IPS-NIHi11 (cell line): Measurements from ENCODE around the gene CHL1.
"Not testable (repeated sequence)": the region's sequence is repeated elsewhere in the genome, so short reads cannot be mapped to it uniquely, and the experiment has no call there.

Experiments
- DNase-seq: peaks from one replicate; pipeline ENCODE4 v3.0.0; 2012; ENCODE audit warnings: mixed read lengths, low spot score

The CHL1 gene

DNA sequence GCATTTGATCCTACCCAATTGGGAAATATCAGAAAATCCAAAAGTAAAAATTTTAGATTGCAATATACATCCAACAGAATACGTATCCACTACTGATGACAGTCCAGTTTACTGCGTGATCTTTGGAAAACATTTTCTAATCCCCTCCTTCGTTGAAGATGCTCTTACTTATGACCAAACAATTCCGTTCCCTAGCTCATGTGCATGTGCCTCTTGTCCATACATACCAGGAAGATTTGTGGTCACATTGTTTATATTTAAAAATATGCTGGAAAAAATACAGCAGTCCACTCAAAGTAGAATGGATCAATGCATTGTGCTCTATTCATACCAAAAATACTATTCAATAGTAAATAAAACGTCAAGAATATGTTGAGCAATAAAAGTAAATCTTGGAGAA, 135.3 kb downstream of the CHL1 start:
- DNase-seq: no peak

GRCh38 chr3:332701-333100, 136.1 kb downstream of the CHL1 start:
- no peak for DNase-seq

DNA sequence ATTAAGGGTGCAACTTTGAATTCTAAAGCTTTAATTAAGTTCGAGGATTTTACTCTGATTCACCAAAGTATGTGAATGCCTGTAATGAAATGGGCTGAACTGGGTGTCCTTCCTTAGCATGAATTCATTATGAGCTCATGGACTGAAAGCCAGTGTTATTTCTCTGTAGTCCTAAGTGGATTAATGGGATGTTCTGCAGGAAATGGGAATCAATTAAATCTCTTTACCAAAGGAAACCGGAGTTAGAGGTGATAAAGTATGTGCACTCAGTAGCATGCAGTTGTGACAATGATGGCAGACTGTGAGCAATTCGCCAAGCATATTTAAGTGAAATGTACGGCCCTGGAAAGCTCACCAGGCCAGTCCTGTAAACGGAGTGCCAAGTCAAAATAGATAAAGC, 138.7 kb downstream of the CHL1 start:
- no peak for DNase-seq

DNA sequence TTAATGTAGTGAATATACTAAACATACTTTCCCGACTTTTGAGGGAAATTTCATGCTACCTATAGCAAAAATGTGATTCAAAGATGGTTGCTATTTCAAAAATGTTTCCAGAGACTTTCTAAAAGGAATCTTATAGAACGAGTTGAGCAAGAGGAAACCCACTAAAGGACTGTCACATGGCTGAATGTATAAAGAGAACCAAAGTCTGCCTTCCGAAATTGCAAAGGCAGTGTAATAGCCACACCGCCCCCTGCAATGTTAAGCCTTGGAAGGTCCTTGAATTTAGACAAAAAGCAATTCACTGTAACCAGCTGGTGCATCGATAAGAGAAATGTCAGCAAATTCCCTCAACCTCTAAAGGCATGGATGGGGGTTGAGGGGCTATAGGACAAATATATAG, 142.8 kb downstream of the CHL1 start:
- no peak for DNase-seq

DNA sequence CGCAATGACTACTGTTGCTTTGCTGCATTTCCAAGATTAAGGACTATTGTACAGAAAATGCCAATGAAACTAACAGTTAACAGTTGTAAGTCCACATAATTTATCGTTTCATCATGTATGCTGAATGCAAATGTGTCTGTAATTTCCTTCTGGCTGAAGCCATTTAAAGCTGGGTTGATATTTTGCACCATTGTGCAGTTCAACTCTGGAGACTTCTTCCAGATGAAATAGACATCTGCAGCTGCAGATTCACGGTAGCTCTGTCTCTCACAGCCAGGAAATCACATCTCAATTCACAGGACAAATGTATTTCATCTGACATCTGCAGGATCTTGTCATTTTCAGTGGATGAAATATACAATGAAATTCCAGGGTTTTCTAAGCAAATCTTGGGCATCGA, 145.4 kb downstream of the CHL1 start:
- no peak for DNase-seq

DNA sequence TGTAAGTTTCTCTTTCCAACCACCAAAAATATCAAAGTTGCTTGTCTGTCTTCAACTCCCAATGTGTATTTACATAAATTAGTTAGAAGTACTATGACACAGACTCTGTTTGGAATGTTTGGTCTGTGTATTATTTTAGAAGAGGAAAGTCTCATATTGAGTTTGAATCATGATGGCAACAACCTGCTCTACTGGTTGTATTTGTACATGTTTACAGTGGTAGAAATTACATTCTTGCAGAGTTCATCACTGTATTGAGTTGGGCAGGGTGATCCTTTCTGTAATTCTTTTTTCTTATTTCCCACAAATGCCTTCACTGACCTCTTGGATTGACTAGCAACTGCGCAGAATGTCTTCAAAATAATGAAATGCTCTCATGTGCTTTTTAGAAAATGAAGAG, 149.6 kb downstream of the CHL1 start:
- DNase-seq: no peak

DNA sequence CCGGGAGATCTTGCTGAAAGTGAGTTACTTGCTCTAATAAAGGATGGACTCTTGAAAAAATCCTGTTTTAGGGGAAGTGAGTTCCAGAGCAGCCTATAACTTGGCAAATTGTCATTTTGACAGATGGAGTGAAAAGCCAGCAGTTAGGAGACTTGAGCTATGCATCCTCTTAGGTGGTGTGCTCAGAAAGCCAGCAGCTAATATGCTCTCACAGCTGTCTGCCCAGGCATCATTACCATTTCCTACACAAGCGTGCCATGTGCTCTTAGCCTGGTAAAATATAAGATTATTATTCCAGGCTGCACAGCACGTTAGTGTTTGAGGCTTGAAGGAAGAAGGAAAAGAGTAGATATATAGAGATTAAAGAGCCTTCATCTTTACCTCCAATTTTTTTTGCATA, 151.0 kb downstream of the CHL1 start:
- no peak for DNase-seq

- no peak for DNase-seq
Measured at GRCh38 chr3:350871-351371, 154.4 kb downstream of the CHL1 start.

DNA sequence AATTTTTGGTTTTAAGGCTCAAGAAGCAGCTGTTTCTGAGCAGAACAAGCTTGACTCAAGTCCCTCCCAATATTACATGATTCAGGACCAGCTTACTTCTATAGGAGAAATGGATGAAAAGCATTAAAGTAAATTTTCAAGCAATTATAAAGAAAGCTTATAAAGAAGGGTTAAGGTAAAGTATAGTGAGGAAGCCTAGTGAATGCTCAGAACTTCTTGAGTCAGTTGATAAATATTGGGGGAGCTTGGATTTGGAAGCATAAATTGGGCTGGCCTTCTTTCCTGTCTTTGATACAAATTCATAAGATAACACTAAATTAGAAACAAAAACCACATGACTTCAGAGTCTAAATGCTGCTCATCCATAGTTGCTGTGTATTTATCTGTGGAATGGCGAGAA, 156.0 kb downstream of the CHL1 start:
- no peak for DNase-seq

- DNase-seq: no peak
Measured at GRCh38 chr3:353191-353739, 156.7 kb downstream of the CHL1 start.

DNA sequence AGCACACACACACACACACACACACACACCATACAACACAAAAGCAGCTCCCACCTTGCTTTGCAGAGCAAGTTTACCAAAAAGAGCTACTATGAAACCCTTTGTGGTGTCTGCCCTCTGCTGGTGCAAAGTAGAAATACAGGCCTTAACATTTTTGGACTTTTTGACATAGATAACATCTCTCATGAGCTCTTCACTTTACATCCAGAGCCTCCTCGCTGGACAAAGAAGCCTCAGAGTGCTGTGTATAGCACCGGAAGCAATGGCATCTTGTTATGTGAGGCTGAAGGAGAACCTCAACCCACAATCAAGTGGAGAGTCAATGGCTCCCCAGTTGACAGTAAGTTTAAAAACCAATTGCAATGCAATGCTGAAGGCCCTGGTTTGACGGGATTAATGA, 157.9 kb downstream of the CHL1 start:
- DNase-seq: peak; percentile 9

DNA sequence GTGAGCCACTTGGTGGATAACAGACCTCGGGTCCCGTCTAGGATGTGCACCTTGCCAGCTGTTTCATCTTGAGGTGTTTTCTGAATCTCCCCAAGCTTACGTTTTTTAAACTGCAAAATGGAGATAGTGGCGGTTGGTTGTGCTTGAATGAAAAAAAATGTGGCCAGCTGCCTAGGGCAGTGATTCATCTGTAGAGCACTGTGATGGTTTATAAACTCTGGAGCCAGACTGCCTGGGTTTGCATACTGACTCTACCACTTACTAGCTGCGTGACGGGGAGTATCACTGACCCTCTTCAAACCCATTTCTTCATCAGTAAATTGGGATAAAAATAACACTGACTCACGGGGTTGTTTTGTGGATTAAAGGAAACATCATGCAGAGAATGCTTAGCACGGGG, 159.1 kb downstream of the CHL1 start:
- DNase-seq: no peak

- no peak for DNase-seq
Measured at GRCh38 chr3:356952-357351, 160.4 kb downstream of the CHL1 start.

DNA sequence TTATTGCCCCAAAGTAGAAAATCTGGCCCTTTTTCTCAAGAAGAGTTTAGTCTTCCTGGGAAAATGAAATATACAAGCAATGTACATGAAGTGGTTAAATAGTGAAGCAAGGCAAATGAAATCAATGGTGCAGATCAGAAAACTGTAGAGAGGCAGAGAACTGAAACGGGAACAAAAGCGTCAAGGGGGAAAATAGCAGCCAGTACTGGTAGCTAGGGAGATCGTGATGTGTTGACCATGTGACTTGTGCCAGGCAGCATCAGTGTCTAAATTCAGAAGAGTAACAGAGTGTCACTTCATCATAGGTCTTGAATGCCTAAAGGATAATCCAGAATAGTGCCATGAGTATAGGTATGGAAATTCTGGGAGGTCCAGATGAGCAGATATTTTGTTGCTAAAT, 163.1 kb downstream of the CHL1 start:
- DNase-seq: no peak

- DNase-seq: no peak
Measured at GRCh38 chr3:362681-363338, 166.2 kb downstream of the CHL1 start.

- no peak for DNase-seq
Measured at GRCh38 chr3:364287-364686, 167.7 kb downstream of the CHL1 start.

GRCh38 chr3:365268-365667, 168.7 kb downstream of the CHL1 start:
- no peak for DNase-seq

- DNase-seq: not testable (repeated sequence)
Measured at GRCh38 chr3:366253-366652, 169.7 kb downstream of the CHL1 start.

- no peak for DNase-seq
Measured at GRCh38 chr3:373193-373779, 176.7 kb downstream of the CHL1 start.

GRCh38 chr3:374459-374858, 177.9 kb downstream of the CHL1 start:
- DNase-seq: no peak

- no peak for DNase-seq
Measured at GRCh38 chr3:377158-377561, 180.6 kb downstream of the CHL1 start.

DNA sequence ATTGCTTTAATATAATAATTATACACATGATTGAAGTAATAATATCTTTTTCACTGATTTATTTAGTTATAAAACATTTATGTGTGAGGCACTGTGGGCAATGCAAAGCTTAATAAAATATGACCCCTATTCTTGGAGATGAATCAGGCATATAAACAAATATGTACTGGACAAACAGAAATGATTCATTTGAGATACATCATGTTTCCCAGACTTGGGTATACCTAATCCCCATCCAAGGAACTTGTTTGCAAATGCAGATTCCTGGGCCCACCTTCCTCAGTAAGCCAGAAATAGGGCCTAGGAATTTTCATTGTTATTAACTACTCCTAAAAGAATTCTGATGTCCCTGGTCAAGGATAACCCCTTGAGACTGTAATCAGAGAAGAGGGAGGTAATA, 184.2 kb downstream of the CHL1 start:
- no peak for DNase-seq

- DNase-seq: no peak
Measured at GRCh38 chr3:385151-385550, 188.6 kb downstream of the CHL1 start.

- no peak for DNase-seq
Measured at GRCh38 chr3:394775-395174, 198.2 kb downstream of the CHL1 start.
